HUES6 (cell line): ENCODE results near the gene NEK1.
"Not testable (repeated sequence)": the region's sequence is repeated elsewhere in the genome, so short reads cannot be mapped to it uniquely, and the experiment has no call there.

Source experiments
- H3K27ac ChIP-seq: 2 replicates; pipeline ENCODE4 v1.7.0; 2013; ENCODE audit warnings: low read depth, mild to moderate bottlenecking, low read length, inconsistent platforms
- H3K27me3 ChIP-seq: 2 replicates; pipeline ENCODE4 v1.6.1; 2013; ENCODE audit warnings: low read length; ENCODE audit not compliant: control insufficient read depth, insufficient read depth
- H3K36me3 ChIP-seq: 2 replicates; pipeline ENCODE4 v1.6.1; 2013; ENCODE audit warnings: low read length; ENCODE audit not compliant: control insufficient read depth, insufficient read depth
- H3K4me1 ChIP-seq: 2 replicates; pipeline ENCODE4 v1.6.1; 2013; ENCODE audit warnings: low read length; ENCODE audit not compliant: control insufficient read depth, insufficient read depth
- H3K4me3 ChIP-seq: 2 replicates; pipeline ENCODE4 v1.5.1; 2013; ENCODE audit warnings: low read depth, low read length
- H3K9ac ChIP-seq: one replicate; pipeline ENCODE4 v1.6.1; 2013; ENCODE audit warnings: mild to moderate bottlenecking, low read length
- H3K9me3 ChIP-seq: 2 replicates; pipeline ENCODE4 v1.6.1; 2013; ENCODE audit warnings: low read depth, low read length; ENCODE audit not compliant: control insufficient read depth, insufficient read depth

Gene NEK1

DNA sequence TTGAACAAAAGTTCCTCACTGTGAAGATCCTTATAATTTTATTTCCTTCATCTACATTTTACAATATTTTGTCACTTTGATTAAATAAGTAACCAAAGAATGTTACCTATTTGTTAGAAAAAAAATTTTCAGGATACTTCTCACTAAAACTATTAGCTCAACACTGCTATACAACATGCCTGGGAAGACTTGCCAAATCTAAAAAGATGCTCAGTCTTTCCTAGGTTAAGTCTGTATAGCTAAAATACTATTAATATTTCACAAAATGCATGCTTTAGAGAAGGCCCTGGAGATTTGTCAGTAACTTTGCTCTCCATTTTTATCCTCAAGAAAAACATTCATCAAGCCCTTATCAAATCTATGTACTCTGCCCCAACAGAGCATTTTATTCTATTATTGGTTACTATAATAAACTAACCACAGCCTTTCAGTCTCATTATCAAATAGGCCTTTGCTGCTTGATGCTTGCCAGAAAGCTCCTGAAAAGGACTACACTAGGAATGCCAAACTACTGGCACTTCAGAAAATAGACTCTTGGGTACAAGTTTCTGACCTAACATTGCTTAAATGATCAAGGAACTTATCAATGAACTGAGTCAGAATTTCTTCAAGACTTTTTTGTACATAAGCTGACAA, 17.7 kb downstream of the NEK1 start:
- H3K9ac ChIP-seq, result no peak overlapping the region
- no peak overlapping the region for H3K4me3 ChIP-seq
- no peaks in the 10 kb centered on the region for H3K27me3 ChIP-seq
- no peaks in the 10 kb centered on the region for H3K4me1 ChIP-seq
- no peak overlapping the region for H3K27ac ChIP-seq
- H3K9me3 ChIP-seq, result no peaks in the 10 kb centered on the region
- H3K36me3 ChIP-seq, result 0 out of 2 replicates have a peak, but pooled peaks cover 3% of the 10 kb centered on the region

DNA sequence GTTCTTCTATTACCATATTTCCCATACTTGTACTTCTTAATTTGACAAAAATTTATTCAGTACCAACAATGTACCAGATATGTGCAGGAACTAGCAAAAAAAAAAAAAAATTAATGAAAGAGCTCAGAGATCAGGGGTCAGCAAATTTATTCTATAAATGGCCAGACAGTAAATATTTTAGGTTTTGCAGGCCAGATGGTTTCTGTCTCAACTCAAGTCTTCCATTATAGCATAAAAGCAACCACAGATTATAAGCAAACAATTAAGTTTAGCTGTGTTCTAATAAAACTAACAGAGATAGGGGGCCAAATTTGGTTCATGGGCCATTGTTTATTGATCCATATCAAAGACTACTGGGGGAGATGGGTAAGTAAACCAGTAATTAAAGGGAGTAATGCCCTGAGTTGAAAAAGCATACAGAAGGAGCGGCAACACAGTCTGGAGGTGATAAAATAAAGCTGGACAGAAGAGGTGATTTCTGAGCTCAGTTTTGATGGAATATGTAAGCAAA, 19.3 kb downstream of the NEK1 start:
- Histone ChIP-seq H3K9ac (no peak overlapping the region), H3K4me3 (no peak overlapping the region), H3K27me3 (no peaks in the 10 kb centered on the region), H3K36me3 (0 out of 2 replicates have a peak, but pooled peaks cover 5% of the 10 kb centered on the region), H3K4me1 (no peaks in the 10 kb centered on the region), H3K9me3 (no peaks in the 10 kb centered on the region), H3K27ac (no peak overlapping the region)

DNA sequence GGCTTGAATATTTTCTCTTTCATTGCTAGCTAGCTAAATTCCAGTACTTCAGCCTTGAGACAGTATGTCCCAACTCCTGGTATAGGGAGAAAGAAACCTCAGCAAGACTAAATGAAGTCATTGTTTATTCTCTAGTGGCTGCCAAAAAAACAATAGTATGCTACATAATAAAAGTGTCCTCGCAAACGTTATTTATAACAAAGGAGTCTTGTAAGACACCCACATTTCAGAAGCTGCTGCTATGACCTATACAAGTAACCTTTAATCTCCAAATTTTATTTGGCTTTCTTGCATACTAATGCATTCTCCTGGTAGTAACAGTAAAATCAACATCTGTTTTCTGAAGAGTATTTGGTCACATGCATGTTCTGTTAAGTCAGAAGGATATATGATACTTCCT, 28.8 kb downstream of the NEK1 start:
- Histone ChIP-seq H3K27ac (no peak overlapping the region), H3K27me3 (no peaks in the 10 kb centered on the region)

DNA sequence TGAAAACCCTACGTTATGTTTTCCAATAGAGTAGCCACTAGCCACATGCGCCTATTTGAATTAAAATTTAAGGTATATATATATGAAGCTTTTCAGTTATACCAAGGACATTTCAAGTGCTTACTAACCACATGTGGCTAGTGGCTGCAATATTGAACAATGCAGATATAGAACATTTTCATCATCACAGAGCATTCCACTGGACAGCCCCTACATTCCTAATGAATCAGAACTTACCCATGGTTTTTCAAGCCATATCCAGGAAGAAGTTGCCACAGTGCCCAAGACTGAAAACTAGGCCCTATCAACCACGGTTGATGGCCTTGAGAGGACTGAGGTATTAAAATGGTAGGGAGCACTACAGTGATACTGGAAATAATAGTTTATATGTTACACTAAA, 29.7 kb downstream of the NEK1 start:
- H3K27ac ChIP-seq, result no peak overlapping the region
- no peak overlapping the region for H3K9ac ChIP-seq
- no peaks in the 10 kb centered on the region for H3K9me3 ChIP-seq
- H3K4me1 ChIP-seq, result no peaks in the 10 kb centered on the region
- no peak overlapping the region for H3K4me3 ChIP-seq
- no peaks in the 10 kb centered on the region for H3K27me3 ChIP-seq
- peaks cover 9% of the 10 kb centered on the region for H3K36me3 ChIP-seq

More for the DNA sequence above, 28.8 kb downstream of the NEK1 start:
- Histone ChIP-seq H3K9ac (no peak overlapping the region), H3K9me3 (no peaks in the 10 kb centered on the region), H3K4me3 (no peak overlapping the region), H3K36me3 (peaks cover 13% of the 10 kb centered on the region), H3K4me1 (no peaks in the 10 kb centered on the region)

DNA sequence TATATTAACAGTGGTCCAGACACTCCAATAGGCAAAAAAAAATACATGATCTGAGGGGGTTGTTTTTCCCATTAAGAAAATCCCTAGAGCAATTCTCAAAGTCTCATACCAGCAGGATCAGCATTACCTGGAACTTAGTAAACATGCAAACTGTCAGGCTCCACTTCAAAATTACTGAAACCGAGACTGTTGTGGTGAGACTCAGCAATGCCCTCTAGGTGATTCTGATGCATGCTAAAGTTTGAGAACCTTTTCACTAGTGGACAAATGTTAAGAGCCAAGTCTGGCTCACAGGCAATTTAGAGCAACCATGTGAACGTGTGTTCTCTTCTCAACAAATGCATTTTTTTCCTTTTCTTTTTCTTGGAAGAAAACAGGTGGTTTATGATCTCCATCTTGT, 30.2 kb downstream of the NEK1 start:
- no peak overlapping the region for H3K9ac ChIP-seq
- H3K9me3 ChIP-seq, result no peaks in the 10 kb centered on the region
- no peak overlapping the region for H3K27ac ChIP-seq
- H3K27me3 ChIP-seq, result no peaks in the 10 kb centered on the region
- H3K4me3 ChIP-seq, result no peak overlapping the region
- H3K4me1 ChIP-seq, result no peaks in the 10 kb centered on the region
- peaks cover 9% of the 10 kb centered on the region for H3K36me3 ChIP-seq

DNA sequence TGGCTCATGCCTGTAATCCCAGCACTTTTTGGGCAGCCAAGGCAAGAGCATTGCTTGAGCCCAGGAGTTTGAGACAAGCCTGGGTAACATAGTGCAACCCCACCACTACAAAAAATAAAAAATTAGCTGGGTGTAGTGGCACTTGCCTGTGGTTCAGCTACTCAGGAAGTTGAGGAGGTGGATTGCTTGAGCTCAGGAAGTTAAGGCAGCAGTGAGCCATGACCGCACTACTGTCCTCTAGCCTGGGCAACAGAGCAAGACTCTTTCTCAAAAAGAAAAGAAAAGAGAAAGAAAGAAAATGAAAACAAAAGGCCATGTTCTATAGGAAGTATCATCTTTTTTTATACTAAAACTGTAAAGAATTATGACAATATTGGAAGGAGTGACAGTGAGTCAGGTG, 38.5 kb downstream of the NEK1 start:
- Histone ChIP-seq H3K36me3 (peaks cover 20% of the 10 kb centered on the region), H3K4me3 (no peak overlapping the region), H3K9me3 (no peaks in the 10 kb centered on the region), H3K4me1 (no peaks in the 10 kb centered on the region), H3K27ac (no peak overlapping the region), H3K27me3 (no peaks in the 10 kb centered on the region), H3K9ac (no peak overlapping the region)

DNA sequence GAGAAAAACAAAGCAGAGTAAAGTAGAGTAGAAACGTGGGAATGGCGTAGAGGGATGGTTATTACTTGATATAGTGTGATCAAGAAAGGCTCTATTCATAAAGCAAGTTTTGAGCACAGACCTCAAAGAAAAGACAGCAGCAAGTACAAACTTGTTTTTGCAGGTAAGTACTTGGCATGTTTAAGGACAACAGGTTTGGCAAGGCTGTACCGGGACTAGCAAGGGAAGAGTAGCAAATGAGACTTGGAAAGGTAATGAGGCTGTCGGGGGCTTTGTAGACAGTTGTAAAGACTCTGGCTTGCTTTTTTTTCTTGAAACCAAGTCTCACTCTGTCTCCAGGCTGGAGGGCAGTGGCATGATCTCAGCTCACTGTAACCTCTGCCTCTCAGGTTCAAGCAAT, 40.9 kb downstream of the NEK1 start:
- Histone ChIP-seq H3K4me3 (no peak overlapping the region), H3K27ac (no peak overlapping the region), H3K9me3 (no peaks in the 10 kb centered on the region), H3K36me3 (peaks cover 17% of the 10 kb centered on the region), H3K4me1 (no peaks in the 10 kb centered on the region), H3K9ac (no peak overlapping the region), H3K27me3 (no peaks in the 10 kb centered on the region)

DNA sequence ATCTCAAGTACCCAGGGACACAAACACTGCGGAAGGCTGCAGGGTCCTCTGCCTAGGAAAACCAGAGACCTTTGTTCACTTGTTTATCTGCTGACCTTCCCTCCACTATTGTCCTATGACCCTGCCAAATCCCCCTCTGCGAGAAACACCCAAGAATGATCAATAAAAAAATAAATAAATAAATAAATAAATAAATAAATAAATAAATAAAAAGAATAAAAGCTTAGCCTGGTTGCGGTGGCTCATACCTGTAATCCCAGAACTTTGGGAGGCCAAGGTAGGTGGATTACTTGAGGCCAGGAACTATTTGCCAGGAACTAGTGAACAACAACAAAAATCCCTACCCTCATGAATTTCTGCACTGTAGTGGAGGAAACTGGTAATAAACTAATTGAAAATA, 41.4 kb downstream of the NEK1 start:
- not testable (repeated sequence) for H3K9me3 ChIP-seq, H3K27me3 ChIP-seq, H3K9ac ChIP-seq, H3K4me3 ChIP-seq, H3K4me1 ChIP-seq, H3K27ac ChIP-seq
- peaks cover 17% of the 10 kb centered on the region for H3K36me3 ChIP-seq

DNA sequence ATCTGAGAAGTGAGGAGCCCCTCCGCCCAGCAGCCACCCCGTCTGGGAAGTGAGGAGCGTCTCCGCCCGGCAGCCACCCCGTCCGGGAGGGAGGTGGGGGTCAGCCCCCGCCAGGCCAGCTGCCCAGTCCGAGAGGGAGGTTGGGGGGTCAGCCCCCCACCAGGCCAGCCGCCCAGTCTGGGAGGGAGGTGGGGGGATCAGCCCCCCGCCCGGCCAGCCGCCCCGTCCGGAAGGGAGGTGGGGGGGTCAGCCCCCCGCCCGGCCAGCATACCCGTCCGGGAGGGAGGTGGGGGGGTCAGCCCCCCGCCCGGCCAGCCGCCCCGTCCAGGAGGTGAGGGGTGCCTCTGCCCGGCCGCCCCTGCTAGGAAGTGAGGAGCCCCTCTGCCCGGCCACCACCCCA, 42.1 kb downstream of the NEK1 start:
- not testable (repeated sequence) for H3K4me1 ChIP-seq, H3K27me3 ChIP-seq, H3K27ac ChIP-seq, H3K4me3 ChIP-seq, H3K9me3 ChIP-seq, H3K9ac ChIP-seq
- H3K36me3 ChIP-seq, result peaks cover 14% of the 10 kb centered on the region

DNA sequence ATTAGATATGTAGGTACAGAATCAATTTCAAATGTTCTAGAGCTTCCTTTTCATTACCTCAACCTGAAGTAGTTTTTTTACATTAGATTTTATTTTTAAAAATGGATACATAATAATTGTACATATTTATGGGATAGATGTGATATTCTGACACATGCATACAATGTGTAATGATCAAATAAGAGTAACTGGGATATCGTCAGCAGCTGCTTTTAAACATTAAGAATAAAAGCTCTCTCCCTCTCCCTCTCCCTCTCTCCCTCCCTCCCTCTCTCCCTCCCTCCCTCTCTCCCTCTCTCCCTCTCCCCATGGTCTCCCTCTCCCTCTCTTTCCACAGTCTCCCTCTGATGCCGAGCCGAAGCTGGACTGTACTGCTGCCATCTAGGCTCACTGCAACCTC, 43.2 kb downstream of the NEK1 start:
- H3K9ac ChIP-seq, H3K27ac ChIP-seq, H3K4me3 ChIP-seq, H3K4me1 ChIP-seq, H3K9me3 ChIP-seq, H3K27me3 ChIP-seq: not testable (repeated sequence)
- peaks cover 12% of the 10 kb centered on the region for H3K36me3 ChIP-seq

DNA sequence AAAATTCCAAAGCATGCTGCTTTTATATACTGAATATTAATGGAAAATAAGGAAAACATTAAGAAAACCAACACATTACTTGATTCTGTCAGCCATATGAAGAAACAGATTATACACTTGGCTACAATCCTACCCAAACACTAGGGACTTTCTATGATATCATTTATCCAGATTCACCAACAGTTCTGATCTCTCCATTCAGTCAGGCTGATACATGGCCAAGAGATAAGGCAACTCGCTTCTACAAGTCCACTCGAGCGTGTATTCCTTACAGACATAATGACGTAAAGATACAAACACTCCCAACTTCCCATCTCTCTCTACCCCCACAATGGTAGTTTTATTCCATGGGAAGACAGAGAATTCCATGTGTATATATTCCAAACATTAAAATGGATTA, 44.5 kb downstream of the NEK1 start:
- no peak overlapping the region for H3K27ac ChIP-seq
- H3K27me3 ChIP-seq, result no peaks in the 10 kb centered on the region
- no peak overlapping the region for H3K9ac ChIP-seq
- no peak overlapping the region for H3K4me3 ChIP-seq
- no peaks in the 10 kb centered on the region for H3K4me1 ChIP-seq
- H3K36me3 ChIP-seq, result peaks cover 8% of the 10 kb centered on the region
- no peaks in the 10 kb centered on the region for H3K9me3 ChIP-seq
